Measurements from ENCODE around the gene PRDX5.

PRDX5 gene

DNA sequence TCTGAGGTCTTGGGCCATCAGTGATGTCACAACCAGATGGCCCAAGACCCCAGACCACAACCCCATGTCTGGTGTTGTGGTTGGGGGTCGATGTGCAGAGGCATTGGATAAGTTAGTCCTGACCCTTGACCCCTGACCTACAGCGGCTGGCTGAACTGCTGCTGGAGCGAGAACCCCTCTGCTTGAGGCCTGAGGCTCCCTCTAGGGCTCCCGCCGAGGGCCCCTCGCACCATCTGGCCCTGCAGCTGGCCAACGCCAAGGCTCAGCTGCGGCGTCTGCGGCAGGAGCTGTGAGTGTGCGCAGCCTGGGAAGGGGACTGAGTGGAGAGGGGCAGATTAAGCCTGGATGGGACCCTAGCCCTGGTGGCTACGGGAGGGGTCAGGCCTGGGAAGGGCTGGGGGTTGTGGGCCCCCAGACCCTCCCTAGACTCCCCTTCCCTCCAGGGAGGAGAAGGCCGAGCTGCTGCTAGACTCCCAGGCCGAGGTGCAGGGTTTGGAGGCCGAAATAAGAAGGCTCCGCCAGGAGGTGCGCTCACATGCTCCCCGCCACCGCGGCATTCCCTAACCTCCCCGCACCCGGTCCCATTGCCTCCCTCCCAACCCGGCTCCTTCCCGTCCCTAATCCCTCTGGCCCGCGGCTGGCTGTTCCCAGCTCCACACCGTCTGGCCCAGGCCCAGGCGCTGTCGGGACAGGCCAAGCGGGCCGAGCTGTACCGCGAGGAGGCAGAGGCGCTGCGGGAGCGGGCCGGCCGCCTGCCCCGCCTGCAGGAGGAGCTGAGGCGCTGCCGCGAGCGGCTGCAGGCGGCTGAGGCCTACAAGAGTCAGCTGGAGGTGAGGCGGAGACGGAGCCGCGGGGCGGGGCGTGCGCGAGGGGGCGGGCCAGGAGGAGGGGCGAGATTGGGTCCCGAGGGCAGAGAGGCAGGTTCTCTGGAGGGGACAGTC is 24.2 kb downstream of the PRDX5 start:
- TF ChIP-seq, protein P1, sequence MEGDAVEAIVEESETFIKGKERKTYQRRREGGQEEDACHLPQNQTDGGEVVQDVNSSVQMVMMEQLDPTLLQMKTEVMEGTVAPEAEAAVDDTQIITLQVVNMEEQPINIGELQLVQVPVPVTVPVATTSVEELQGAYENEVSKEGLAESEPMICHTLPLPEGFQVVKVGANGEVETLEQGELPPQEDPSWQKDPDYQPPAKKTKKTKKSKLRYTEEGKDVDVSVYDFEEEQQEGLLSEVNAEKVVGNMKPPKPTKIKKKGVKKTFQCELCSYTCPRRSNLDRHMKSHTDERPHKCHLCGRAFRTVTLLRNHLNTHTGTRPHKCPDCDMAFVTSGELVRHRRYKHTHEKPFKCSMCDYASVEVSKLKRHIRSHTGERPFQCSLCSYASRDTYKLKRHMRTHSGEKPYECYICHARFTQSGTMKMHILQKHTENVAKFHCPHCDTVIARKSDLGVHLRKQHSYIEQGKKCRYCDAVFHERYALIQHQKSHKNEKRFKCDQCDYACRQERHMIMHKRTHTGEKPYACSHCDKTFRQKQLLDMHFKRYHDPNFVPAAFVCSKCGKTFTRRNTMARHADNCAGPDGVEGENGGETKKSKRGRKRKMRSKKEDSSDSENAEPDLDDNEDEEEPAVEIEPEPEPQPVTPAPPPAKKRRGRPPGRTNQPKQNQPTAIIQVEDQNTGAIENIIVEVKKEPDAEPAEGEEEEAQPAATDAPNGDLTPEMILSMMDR (IDR thresholded peaks at IDR 0.05; ENCODE audit: low read depth, low read length), result peak; percentile 41
- peak; percentile 94 for DNase-seq
- H3K4me3 ChIP-seq (ENCODE audit: low read depth, low read length), result peak overlapping the region; percentile 43
- no peaks in the 10 kb centered on the region for H3K27me3 ChIP-seq (ENCODE audit: insufficient read depth, low read depth, severe bottlenecking)
- no peaks in the 10 kb centered on the region for H3K9me3 ChIP-seq (ENCODE audit: severe bottlenecking)
- no peaks in the 10 kb centered on the region for H3K36me3 ChIP-seq
- peak overlapping the region; percentile 99 for H3K27ac ChIP-seq

DNA sequence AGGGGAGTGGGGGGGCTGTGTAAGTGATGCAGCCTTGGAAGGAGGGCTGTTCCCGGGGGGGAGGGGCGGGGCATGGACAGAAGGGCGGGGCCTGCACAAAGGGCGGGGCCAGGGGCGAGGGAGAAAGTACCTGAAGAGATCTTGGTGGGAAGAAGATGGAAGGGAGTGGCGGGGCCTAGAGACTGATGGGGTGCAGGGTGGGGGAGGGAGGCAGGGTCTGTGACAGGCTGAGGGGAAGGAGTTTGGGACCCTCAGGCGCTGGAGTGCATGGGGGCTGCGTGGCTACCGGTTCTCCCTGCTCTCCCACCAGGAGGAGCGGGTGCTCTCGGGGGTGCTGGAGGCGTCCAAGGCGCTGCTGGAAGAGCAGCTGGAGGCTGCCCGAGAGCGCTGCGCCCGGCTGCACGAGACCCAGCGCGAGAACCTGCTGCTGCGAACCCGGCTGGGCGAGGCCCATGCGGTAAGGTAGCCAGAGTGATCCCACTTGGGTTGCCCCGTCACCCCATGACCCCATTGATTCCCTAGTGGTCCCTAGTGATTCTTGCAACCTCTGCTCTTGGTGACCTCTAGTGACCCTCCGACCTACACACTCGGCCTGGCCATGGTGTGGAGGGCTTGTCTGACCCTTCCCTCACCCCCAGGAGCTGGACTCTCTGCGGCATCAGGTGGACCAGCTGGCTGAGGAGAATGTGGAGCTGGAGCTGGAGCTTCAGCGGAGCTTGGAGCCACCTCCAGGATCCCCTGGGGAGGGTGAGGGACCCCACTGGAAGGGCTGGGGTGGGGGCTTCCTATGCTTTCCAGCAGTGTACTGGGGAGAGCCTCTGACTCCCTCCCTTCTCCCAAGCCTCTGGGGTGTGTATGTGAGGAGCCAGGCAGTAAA is 25.2 kb downstream of the PRDX5 start:
- H3K27ac ChIP-seq, result peak overlapping the region; percentile 28

DNA sequence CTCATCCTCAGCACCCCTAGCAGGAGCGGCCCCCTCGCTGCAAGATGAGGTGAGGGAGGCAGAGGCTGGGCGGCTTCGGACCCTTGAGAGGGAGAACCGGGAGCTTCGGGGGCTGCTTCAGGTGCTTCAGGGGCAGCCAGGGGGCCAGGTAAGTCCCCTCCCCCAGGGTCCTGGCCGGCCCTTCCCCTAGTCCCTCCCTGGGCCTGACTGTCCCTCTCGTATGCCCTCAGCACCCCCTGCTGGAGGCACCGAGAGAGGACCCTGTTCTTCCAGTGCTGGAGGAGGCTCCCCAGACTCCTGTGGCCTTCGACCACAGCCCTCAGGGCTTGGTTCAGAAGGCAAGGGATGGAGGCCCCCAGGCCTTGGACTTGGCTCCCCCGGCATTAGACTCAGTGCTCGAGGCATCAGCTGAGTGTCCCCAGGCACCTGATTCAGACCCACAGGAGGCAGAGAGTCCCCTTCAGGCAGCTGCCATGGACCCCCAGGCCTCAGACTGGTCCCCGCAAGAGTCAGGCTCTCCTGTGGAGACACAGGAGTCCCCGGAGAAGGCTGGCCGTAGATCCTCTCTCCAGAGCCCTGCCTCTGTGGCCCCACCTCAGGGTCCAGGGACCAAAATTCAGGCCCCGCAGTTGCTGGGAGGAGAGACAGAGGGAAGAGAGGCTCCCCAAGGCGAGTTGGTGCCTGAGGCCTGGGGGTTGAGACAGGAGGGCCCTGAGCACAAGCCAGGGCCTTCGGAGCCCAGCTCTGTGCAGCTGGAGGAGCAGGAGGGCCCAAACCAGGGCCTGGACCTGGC is 26.0 kb downstream of the PRDX5 start:
- TF ChIP-seq, protein P1 (IDR thresholded peaks at IDR 0.05; ENCODE audit: low read depth, low read length), result peak; percentile 87
- H3K36me3 ChIP-seq, result no peaks in the 10 kb centered on the region
- H3K9me3 ChIP-seq (ENCODE audit: severe bottlenecking), result no peaks in the 10 kb centered on the region
- DNase-seq, result peak; percentile 80
- no peak overlapping the region for H3K4me3 ChIP-seq (ENCODE audit: low read depth, low read length)
- peak overlapping the region; percentile 28 for H3K27ac ChIP-seq
- H3K27me3 ChIP-seq (ENCODE audit: insufficient read depth, low read depth, severe bottlenecking), result no peaks in the 10 kb centered on the region

More for the DNA sequence above, 25.2 kb downstream of the PRDX5 start:
- Histone ChIP-seq H3K36me3 (no peaks in the 10 kb centered on the region), H3K4me3 (ENCODE audit: low read depth, low read length) (peak overlapping the region; percentile 43), H3K9me3 (ENCODE audit: severe bottlenecking) (no peaks in the 10 kb centered on the region), H3K27me3 (ENCODE audit: insufficient read depth, low read depth, severe bottlenecking) (no peaks in the 10 kb centered on the region)
- DNase-seq, result peak; percentile 8
- TF ChIP-seq, protein P1 (IDR thresholded peaks at IDR 0.05; ENCODE audit: low read depth, low read length), result no peak

DNA sequence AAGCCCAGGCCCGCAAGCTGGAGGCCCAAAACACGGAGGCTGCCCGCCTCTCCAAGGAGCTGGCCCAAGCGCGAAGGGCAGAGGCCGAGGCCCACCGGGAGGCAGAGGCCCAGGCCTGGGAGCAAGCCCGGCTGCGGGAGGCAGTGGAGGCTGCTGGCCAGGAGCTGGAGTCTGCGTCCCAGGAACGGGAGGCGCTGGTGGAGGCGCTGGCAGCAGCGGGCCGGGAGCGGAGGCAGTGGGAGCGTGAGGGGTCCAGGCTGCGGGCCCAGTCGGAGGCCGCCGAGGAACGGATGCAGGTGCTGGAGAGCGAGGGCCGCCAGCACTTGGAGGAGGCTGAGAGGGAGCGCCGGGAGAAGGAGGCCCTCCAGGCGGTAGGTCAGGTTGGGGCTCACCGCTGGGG is 26.9 kb downstream of the PRDX5 start:
- DNase-seq, result no peak
- no peak overlapping the region for H3K4me3 ChIP-seq (ENCODE audit: low read depth, low read length)
- no peaks in the 10 kb centered on the region for H3K36me3 ChIP-seq
- H3K9me3 ChIP-seq (ENCODE audit: severe bottlenecking), result no peaks in the 10 kb centered on the region
- TF ChIP-seq, protein P1 (IDR thresholded peaks at IDR 0.05; ENCODE audit: low read depth, low read length), result no peak
- H3K27ac ChIP-seq, result no peak overlapping the region
- H3K27me3 ChIP-seq (ENCODE audit: insufficient read depth, low read depth, severe bottlenecking), result no peaks in the 10 kb centered on the region

DNA sequence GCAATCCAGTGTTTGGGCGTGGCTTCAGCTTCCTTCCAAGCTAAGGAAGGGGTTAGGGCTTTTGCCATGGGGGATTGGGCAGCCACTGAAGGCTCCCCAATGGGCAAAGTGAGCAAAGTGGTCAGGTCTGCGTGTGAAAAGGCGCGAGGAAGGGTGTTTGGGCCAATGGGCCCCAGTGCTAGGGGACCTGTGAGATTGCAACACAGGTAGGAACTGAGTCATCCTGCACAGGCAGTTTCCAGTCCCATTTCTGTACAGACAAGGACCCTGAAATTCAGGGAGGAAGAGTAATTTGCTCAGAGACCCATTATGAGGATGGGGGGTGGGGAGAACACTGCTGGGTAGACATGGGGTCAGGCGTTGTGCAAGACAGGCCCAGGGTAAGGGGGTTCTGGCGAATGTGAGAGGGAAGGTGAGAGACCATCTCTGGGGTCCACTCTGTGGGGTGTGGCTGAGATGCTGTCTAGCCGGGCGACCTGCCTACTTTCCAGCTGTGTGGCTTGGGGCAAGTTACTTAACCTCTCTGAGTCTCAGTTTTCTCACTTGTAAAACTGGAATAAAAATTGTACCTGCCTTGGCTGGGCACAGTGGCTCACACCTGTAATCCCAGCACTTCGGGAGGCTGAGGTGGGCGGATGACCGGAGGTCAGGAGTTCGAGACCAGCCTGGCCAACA is 29.4 kb downstream of the PRDX5 start:
- TF ChIP-seq, protein P1 (IDR thresholded peaks at IDR 0.05; ENCODE audit: low read depth, low read length), result no peak
- Histone ChIP-seq H3K4me3 (ENCODE audit: low read depth, low read length) (no peak overlapping the region), H3K27ac (no peak overlapping the region), H3K36me3 (no peaks in the 10 kb centered on the region), H3K9me3 (ENCODE audit: severe bottlenecking) (no peaks in the 10 kb centered on the region), H3K27me3 (ENCODE audit: insufficient read depth, low read depth, severe bottlenecking) (no peaks in the 10 kb centered on the region)
- no peak for DNase-seq
